Measurements from ENCODE around the gene IGF1. TPM values are rescaled to one million over a fixed set of nuclear protein-coding genes. Genes with fewer than 3 reads are reported as not detected.

The IGF1 gene
- total and polyA plus RNA-seq, 9 of the 15 experiments (the other 6 are each of a cell fraction or from before 2014, with no cell fraction given), result 3.7 to 13.9 (median 4.5) TPM

- ATAC-seq, result peak; percentile 39
- DNase-seq (ENCODE audit: extremely low read depth in 1 of 4, low spot score in 3 of 4), result peak in 2 of 4 experiments; percentile 25 to 62
- CTCF ChIA-PET (ENCODE audit: low intra/inter-chr PET ratio), result no interaction called here
- intact Hi-C loops (cut with micrococcal nuclease) (no loop called here), in situ Hi-C loops (cut with MboI) (no loop called here)
- POLR2A ChIA-PET, result no interaction called here
- Histone ChIP-seq H3K4me1 (replicated peaks in 1 of 2; ENCODE audit: control insufficient read depth in 2 of 2, insufficient read depth in 2 of 2, low read length in 2 of 2) (peaks cover 0 to 60% of the 10 kb centered on the region in 2 experiments; a peak in 4 of 5 replicates), H3K27ac (ENCODE audit: extremely low read depth, low read depth, low read length) (peak overlapping the region; percentile 78), H3K4me3 (no peak overlapping the region), H3K9ac (ENCODE audit: insufficient read depth in 1 of 2, low read depth in 2 of 2, low read length in 2 of 2) (peak overlapping the region in 1 of 2 experiments; percentile 33; a peak in 2 of 4 replicates), H3K27me3 (ENCODE audit: control insufficient read depth in 2 of 2, insufficient read depth in 2 of 2, low read length in 2 of 2) (no peaks in the 10 kb centered on the region), H3K9me1 (ENCODE audit: control insufficient read depth, insufficient read depth, low read length) (no peaks in the 10 kb centered on the region), H3K79me2 (ENCODE audit: control insufficient read depth, insufficient read depth, low read length) (no peaks in the 10 kb centered on the region), H3K9me3 (replicated peaks; ENCODE audit: control insufficient read depth, insufficient read depth, low read depth, low read length) (no peaks in the 10 kb centered on the region), H3K36me3 (ENCODE audit: control insufficient read depth, insufficient read depth, low read length) (no peaks in the 10 kb centered on the region; the same call in 1 of the 3 replicates), H4K20me1 (replicated peaks; ENCODE audit: control insufficient read depth, insufficient read depth, low read length) (no peaks in the 10 kb centered on the region), H3K4me2 (ENCODE audit: insufficient read depth, low read length) (peak overlapping the region; percentile 57), H2AFZ (ENCODE audit: low read depth, low read length) (peak overlapping the region; percentile 95)
- 1% methylated on average over 11 of the region's 11 CpGs for WGBS (ENCODE audit: insufficient coverage, low coverage, missing lambda C conversion rate)
- BruUV-seq (replicated peaks), result TSS peak; percentile 54
- FAIRE-seq, result peak; percentile 83
- TF ChIP-seq, protein P1, sequence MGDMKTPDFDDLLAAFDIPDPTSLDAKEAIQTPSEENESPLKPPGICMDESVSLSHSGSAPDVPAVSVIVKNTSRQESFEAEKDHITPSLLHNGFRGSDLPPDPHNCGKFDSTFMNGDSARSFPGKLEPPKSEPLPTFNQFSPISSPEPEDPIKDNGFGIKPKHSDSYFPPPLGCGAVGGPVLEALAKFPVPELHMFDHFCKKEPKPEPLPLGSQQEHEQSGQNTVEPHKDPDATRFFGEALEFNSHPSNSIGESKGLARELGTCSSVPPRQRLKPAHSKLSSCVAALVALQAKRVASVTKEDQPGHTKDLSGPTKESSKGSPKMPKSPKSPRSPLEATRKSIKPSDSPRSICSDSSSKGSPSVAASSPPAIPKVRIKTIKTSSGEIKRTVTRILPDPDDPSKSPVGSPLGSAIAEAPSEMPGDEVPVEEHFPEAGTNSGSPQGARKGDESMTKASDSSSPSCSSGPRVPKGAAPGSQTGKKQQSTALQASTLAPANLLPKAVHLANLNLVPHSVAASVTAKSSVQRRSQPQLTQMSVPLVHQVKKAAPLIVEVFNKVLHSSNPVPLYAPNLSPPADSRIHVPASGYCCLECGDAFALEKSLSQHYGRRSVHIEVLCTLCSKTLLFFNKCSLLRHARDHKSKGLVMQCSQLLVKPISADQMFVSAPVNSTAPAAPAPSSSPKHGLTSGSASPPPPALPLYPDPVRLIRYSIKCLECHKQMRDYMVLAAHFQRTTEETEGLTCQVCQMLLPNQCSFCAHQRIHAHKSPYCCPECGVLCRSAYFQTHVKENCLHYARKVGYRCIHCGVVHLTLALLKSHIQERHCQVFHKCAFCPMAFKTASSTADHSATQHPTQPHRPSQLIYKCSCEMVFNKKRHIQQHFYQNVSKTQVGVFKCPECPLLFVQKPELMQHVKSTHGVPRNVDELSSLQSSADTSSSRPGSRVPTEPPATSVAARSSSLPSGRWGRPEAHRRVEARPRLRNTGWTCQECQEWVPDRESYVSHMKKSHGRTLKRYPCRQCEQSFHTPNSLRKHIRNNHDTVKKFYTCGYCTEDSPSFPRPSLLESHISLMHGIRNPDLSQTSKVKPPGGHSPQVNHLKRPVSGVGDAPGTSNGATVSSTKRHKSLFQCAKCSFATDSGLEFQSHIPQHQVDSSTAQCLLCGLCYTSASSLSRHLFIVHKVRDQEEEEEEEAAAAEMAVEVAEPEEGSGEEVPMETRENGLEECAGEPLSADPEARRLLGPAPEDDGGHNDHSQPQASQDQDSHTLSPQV (IDR thresholded peaks at IDR 0.05), result peak; percentile 89
- 0 out of 2 replicates have a peak, but pooled peaks have one; percentile 12 for TF ChIP-seq TAF7 (tag; IDR thresholded peaks at IDR 0.05)
- no peak for TF ChIP-seq PRPF4 (IDR thresholded peaks at IDR 0.05; ENCODE audit: insufficient read depth, low read depth, low read length, poor library complexity, severe bottlenecking)
- peak in 1 of 2 experiments; percentile 23; a peak in 1 of 4 replicates for TF ChIP-seq MLLT1 (IDR thresholded peaks at IDR 0.05)
- peak; percentile 57; the same call in 1 of the 2 replicates for TF ChIP-seq ZNF311 (CRISPR knock-in tag; IDR thresholded peaks at IDR 0.05)
- TF ChIP-seq, protein P2, sequence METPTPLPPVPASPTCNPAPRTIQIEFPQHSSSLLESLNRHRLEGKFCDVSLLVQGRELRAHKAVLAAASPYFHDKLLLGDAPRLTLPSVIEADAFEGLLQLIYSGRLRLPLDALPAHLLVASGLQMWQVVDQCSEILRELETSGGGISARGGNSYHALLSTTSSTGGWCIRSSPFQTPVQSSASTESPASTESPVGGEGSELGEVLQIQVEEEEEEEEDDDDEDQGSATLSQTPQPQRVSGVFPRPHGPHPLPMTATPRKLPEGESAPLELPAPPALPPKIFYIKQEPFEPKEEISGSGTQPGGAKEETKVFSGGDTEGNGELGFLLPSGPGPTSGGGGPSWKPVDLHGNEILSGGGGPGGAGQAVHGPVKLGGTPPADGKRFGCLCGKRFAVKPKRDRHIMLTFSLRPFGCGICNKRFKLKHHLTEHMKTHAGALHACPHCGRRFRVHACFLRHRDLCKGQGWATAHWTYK (CRISPR knock-in tag; IDR thresholded peaks at IDR 0.05), result 0 out of 2 replicates have a peak, but pooled peaks have one; percentile 19
- no peak for TF ChIP-seq ZBTB43 (CRISPR knock-in tag; IDR thresholded peaks at IDR 0.05)
- no peak for TF ChIP-seq CCAR2 (IDR thresholded peaks at IDR 0.05; ENCODE audit: low read depth, low read length)
- no peak for TF ChIP-seq RFX7 (CRISPR knock-in tag; IDR thresholded peaks at IDR 0.05)
- TF ChIP-seq ZNF444 (CRISPR knock-in tag; IDR thresholded peaks at IDR 0.05), result 0 out of 2 replicates have a peak, but pooled peaks have one; percentile 9
- 0 out of 2 replicates have a peak, but pooled peaks have one; percentile 24 for TF ChIP-seq ZNF668 (CRISPR knock-in tag; IDR thresholded peaks at IDR 0.05)
- peak; percentile 34; the same call in 1 of the 2 replicates for TF ChIP-seq DPF2 (IDR thresholded peaks at IDR 0.05)
- no peak for TF ChIP-seq ZNF785 (CRISPR knock-in tag; IDR thresholded peaks at IDR 0.05)
These were observed 42.1 kb downstream of the IGF1 start for GRCh38 chr12:102438047-102438826.

Data from K562 (cell line).